ENCODE results near the gene CNIH3. TPM values are rescaled to one million over a fixed set of nuclear protein-coding genes. Genes with fewer than 3 reads are reported as not detected.

CNIH3 gene
- total RNA-seq, 3 donors from 2014 or later (not counting 1 experiment from before 2014, with no cell fraction given), result 2.8 to 5.4 (median 5.0) TPM

- TF ChIP-seq CTCF (IDR thresholded peaks at IDR 0.05), result no peak
- no peak for DNase-seq
- no peak overlapping the region for H3K4me3 Mint-ChIP-seq
- H3K36me3 Mint-ChIP-seq, result peaks cover 13% of the 10 kb centered on the region
- WGBS (ENCODE audit: insufficient coverage), result 100% methylated on average over 2 of the region's 5 CpGs
- H3K9me3 Mint-ChIP-seq, result peaks cover 4 to 7% of the 10 kb centered on the region in 2 donors
- Histone ChIP-seq H3K4me1 (ENCODE audit: control insufficient read depth, insufficient read depth, low read length) (no peaks in the 10 kb centered on the region), H3K27ac (ENCODE audit: low read length) (no peak overlapping the region), H3K9me3 (ENCODE audit: control insufficient read depth, insufficient read depth, low read length) (no peaks in the 10 kb centered on the region), H3K4me3 (ENCODE audit: low read length) (no peak overlapping the region), H3K27me3 (ENCODE audit: control insufficient read depth, insufficient read depth, low read length) (no peaks in the 10 kb centered on the region), H3K36me3 (ENCODE audit: control insufficient read depth, insufficient read depth, low read length) (no peaks in the 10 kb centered on the region)
- peaks cover 11 to 12% of the 10 kb centered on the region in 2 donors for H3K27me3 Mint-ChIP-seq (ENCODE audit: low read depth in 2 of 2)
- ATAC-seq, result no peak
- H3K4me1 Mint-ChIP-seq, result no peaks in the 10 kb centered on the region
- intact Hi-C loops (cut with micrococcal nuclease), result no loop called here
- no peak overlapping the region for H3K27ac Mint-ChIP-seq
Measured at GRCh38 chr1:224763126-224763775, 147.1 kb downstream of the CNIH3 start.

GRCh38 chr1:224766266-224766665 lies 150.1 kb downstream of the CNIH3 start:
- no peak for ATAC-seq
- 76% methylated on average over 3 of the region's 4 CpGs for WGBS (ENCODE audit: insufficient coverage)

GRCh38 chr1:224767031-224767430 lies 150.9 kb downstream of the CNIH3 start:
- H3K4me1 ChIP-seq (ENCODE audit: control insufficient read depth, insufficient read depth, low read length), result no peaks in the 10 kb centered on the region
- ATAC-seq (no peak), DNase-seq (no peak)
- Mint-ChIP-seq H3K27ac (no peak overlapping the region), H3K4me3 (no peak overlapping the region), H3K9me3 (no peaks in the 10 kb centered on the region), H3K4me1 (no peaks in the 10 kb centered on the region), H3K36me3 (no peaks in the 10 kb centered on the region), H3K27me3 (ENCODE audit: low read depth in 2 of 2) (peaks cover 18 to 22% of the 10 kb centered on the region in 2 donors)
- intact Hi-C loops (cut with micrococcal nuclease), result no loop called here
- H3K4me3 ChIP-seq (ENCODE audit: low read length), result no peak overlapping the region
- no peaks in the 10 kb centered on the region for H3K9me3 ChIP-seq (ENCODE audit: control insufficient read depth, insufficient read depth, low read length)
- no peak for TF ChIP-seq CTCF (IDR thresholded peaks at IDR 0.05)
- H3K36me3 ChIP-seq (ENCODE audit: control insufficient read depth, insufficient read depth, low read length), result no peaks in the 10 kb centered on the region
- WGBS (ENCODE audit: insufficient coverage), result 86% methylated on average over 3 of the region's 3 CpGs
- no peak overlapping the region for H3K27ac ChIP-seq (ENCODE audit: low read length)
- H3K27me3 ChIP-seq (ENCODE audit: control insufficient read depth, insufficient read depth, low read length), result no peaks in the 10 kb centered on the region

More at GRCh38 chr1:224766266-224766665, 150.1 kb downstream of the CNIH3 start:
- Mint-ChIP-seq H3K27ac (no peak overlapping the region), H3K4me3 (no peak overlapping the region), H3K9me3 (no peaks in the 10 kb centered on the region), H3K36me3 (no peaks in the 10 kb centered on the region), H3K27me3 (ENCODE audit: low read depth in 2 of 2) (peaks cover 13 to 14% of the 10 kb centered on the region in 2 donors), H3K4me1 (no peaks in the 10 kb centered on the region)
- Histone ChIP-seq H3K4me1 (ENCODE audit: control insufficient read depth, insufficient read depth, low read length) (no peaks in the 10 kb centered on the region), H3K4me3 (ENCODE audit: low read length) (no peak overlapping the region), H3K27ac (ENCODE audit: low read length) (no peak overlapping the region), H3K9me3 (ENCODE audit: control insufficient read depth, insufficient read depth, low read length) (no peaks in the 10 kb centered on the region), H3K36me3 (ENCODE audit: control insufficient read depth, insufficient read depth, low read length) (no peaks in the 10 kb centered on the region), H3K27me3 (ENCODE audit: control insufficient read depth, insufficient read depth, low read length) (no peaks in the 10 kb centered on the region)
- no peak for DNase-seq
- intact Hi-C loops (cut with micrococcal nuclease), result no loop called here
- no peak for TF ChIP-seq CTCF (IDR thresholded peaks at IDR 0.05)

GRCh38 chr1:224767676-224768075 lies 151.6 kb downstream of the CNIH3 start:
- no peak for TF ChIP-seq CTCF (IDR thresholded peaks at IDR 0.05)
- Mint-ChIP-seq H3K9me3 (no peaks in the 10 kb centered on the region), H3K4me1 (no peaks in the 10 kb centered on the region), H3K4me3 (no peak overlapping the region), H3K27me3 (ENCODE audit: low read depth in 2 of 2) (peaks cover 18 to 23% of the 10 kb centered on the region in 2 donors), H3K27ac (no peak overlapping the region), H3K36me3 (no peaks in the 10 kb centered on the region)
- no peaks in the 10 kb centered on the region for H3K27me3 ChIP-seq (ENCODE audit: control insufficient read depth, insufficient read depth, low read length)
- H3K36me3 ChIP-seq (ENCODE audit: control insufficient read depth, insufficient read depth, low read length), result no peaks in the 10 kb centered on the region
- H3K9me3 ChIP-seq (ENCODE audit: control insufficient read depth, insufficient read depth, low read length), result no peaks in the 10 kb centered on the region
- no peak overlapping the region for H3K4me3 ChIP-seq (ENCODE audit: low read length)
- H3K27ac ChIP-seq (ENCODE audit: low read length), result no peak overlapping the region
- H3K4me1 ChIP-seq (ENCODE audit: control insufficient read depth, insufficient read depth, low read length), result no peaks in the 10 kb centered on the region
- 100% methylated on average over 1 of the region's 2 CpGs for WGBS (ENCODE audit: insufficient coverage)
- DNase-seq, result no peak
- intact Hi-C loops (cut with micrococcal nuclease), result no loop called here
- no peak for ATAC-seq
